WERI-Rb-1 (cell line): ENCODE measurements around the gene TLE4.
"Not testable (repeated sequence)": the region's sequence is repeated elsewhere in the genome, so short reads cannot be mapped to it uniquely, and the experiment has no call there.

Experiments used
- DNase-seq: peaks from one replicate; pipeline ENCODE4 v3.0.0-alpha.2; 2020
- H3K27ac ChIP-seq: fragments of 250-450 bp; sonication (Bioruptor Pico); 2 replicates; pipeline ENCODE4 v1.5.1; 2020; ENCODE audit warnings: mild to moderate bottlenecking, moderate library complexity
- H3K27me3 ChIP-seq: fragments of 250-450 bp; sonication (Bioruptor Pico); 2 replicates; pipeline ENCODE4 v1.5.1; 2021; ENCODE audit warnings: mild to moderate bottlenecking, low read depth, moderate library complexity; ENCODE audit not compliant: insufficient read depth, severe bottlenecking
- H3K36me3 ChIP-seq: fragments of 250-450 bp; sonication (Bioruptor Pico); 2 replicates; pipeline ENCODE4 v1.5.1; 2020; ENCODE audit warnings: mild to moderate bottlenecking, moderate library complexity
- H3K4me3 ChIP-seq: 2 replicates; pipeline ENCODE4 v1.5.1; 2011; ENCODE audit warnings: low read depth, mild to moderate bottlenecking, control low read depth, low read length
- H3K9me3 ChIP-seq: fragments of 250-450 bp; sonication (Bioruptor Pico); 2 replicates; pipeline ENCODE4 v1.5.1; 2021; ENCODE audit warnings: mild to moderate bottlenecking, moderate library complexity; ENCODE audit not compliant: severe bottlenecking
- TF ChIP-seq, protein P1 (sequence below): IDR thresholded peaks from 2 replicates; pipeline ENCODE4 v1.5.1; 2011; ENCODE audit warnings: low read depth, mild to moderate bottlenecking, control low read depth, inconsistent platforms, low read length

Gene TLE4

DNA sequence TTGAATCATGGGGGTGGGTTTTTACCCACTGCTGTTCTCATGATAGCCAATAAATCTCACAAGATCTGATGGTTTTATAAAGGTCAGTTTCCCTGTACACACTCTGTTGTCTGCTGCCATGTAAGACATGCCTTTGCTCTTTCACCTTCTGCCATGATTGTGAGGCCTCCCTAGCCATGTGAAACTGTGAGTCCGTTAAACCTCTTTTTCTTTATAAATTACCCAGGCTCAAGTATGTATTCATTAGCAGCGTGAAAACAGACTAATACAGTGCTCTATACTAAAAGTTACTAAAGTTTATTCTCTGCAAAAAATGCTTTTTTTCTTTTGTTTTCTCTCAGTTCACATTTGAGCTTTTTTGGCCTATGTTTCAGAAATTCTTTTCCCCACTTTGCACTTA is 33.9 kb upstream of the TLE4 start:
- H3K27ac ChIP-seq, result no peak overlapping the region
- no peaks in the 10 kb centered on the region for H3K27me3 ChIP-seq
- no peak overlapping the region for H3K4me3 ChIP-seq
- DNase-seq, result no peak
- H3K36me3 ChIP-seq, result no peaks in the 10 kb centered on the region
- TF ChIP-seq, protein P1, sequence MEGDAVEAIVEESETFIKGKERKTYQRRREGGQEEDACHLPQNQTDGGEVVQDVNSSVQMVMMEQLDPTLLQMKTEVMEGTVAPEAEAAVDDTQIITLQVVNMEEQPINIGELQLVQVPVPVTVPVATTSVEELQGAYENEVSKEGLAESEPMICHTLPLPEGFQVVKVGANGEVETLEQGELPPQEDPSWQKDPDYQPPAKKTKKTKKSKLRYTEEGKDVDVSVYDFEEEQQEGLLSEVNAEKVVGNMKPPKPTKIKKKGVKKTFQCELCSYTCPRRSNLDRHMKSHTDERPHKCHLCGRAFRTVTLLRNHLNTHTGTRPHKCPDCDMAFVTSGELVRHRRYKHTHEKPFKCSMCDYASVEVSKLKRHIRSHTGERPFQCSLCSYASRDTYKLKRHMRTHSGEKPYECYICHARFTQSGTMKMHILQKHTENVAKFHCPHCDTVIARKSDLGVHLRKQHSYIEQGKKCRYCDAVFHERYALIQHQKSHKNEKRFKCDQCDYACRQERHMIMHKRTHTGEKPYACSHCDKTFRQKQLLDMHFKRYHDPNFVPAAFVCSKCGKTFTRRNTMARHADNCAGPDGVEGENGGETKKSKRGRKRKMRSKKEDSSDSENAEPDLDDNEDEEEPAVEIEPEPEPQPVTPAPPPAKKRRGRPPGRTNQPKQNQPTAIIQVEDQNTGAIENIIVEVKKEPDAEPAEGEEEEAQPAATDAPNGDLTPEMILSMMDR, result no peak
- peaks cover 13% of the 10 kb centered on the region for H3K9me3 ChIP-seq

DNA sequence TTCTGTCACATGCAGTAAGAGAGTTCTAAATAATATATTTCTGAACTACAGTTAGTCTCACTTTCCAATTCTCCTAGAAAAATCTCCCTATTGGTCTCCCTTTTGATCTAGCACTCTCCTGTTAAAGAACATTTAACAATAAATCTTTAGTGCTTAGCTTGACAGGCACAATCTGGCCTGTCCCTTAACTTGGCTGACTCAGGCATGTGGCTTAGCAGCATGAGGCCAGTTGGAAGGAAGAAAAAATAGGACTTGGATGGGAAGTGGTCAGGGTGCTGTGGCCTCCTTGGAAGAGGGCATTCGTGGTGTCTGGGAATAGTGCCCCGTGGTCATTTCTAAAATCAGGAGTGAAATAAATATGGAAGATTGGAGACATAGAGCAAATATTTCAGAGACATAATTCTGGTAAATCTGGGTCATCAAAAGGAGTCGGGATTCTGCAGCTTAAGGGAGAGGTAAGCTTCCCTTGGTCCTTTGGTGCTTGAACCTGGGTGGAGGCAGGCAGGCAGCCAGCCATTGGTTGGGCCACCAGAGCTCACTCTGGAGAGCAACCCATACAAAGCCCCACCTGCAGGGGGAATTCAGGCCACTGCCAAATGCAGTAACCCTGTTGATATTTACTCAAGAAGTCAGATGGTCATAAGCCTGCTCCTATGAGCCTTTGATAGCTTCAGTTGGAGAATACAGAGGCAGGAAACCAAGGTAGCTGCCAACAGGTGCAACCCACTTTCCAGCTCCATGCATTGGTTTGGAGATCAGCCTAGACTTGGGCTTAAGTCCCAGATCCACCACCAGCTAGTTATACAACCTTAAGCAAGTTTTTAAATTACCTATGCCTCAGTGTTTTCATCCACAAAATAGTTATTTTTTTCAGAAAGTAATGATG is 28.8 kb upstream of the TLE4 start:
- H3K9me3 ChIP-seq, result no peaks in the 10 kb centered on the region
- TF ChIP-seq, protein P1, result no peak
- no peak overlapping the region for H3K4me3 ChIP-seq
- peak; percentile 34 for DNase-seq
- H3K36me3 ChIP-seq, result no peaks in the 10 kb centered on the region
- no peak overlapping the region; the same call in 1 of the 2 replicates for H3K27ac ChIP-seq
- H3K27me3 ChIP-seq, result no peaks in the 10 kb centered on the region

DNA sequence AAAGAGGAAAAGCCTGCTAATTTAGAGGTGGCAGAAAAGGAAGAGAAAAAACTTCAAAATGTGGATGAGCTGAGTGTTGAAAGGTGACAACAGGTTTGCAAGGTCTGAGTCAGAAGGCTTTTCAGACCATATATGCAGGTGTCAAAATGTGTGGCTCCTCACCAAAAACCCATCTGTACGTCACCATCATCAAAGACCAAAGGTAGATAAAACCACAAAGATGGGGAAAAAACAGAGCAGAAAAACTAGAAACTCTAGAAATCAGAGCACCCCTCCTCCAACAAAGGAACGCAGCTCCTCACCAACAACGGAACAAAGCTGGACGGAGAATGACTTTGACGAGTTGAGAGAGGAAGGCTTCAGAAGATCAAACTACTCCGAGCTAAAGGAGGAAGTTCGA is 27.4 kb upstream of the TLE4 start:
- H3K4me3 ChIP-seq, H3K27me3 ChIP-seq, H3K36me3 ChIP-seq, H3K27ac ChIP-seq, H3K9me3 ChIP-seq, DNase-seq: not testable (repeated sequence)

DNA sequence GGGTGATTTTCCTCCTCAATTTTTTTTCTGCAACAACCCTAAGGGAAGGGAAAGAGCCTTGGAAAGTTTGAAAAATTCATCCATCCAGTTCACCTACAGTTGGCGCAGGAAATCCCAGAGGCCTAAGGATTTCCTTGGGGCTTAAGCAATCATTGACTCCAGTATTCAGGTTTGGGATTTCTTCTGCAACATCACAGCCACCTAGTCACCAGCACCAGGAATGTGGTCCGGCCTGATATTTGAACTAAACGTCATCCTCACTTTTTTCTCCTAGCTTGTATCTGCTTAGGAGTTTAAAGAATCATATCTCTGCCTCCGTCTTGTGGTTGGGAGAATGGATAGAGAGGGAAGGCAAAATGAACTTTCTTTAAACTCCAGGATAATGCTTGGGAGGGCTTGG is 20.2 kb upstream of the TLE4 start:
- Histone ChIP-seq H3K9me3 (no peaks in the 10 kb centered on the region), H3K27me3 (no peaks in the 10 kb centered on the region), H3K4me3 (no peak overlapping the region), H3K27ac (no peak overlapping the region), H3K36me3 (no peaks in the 10 kb centered on the region)
- TF ChIP-seq, protein P1, result no peak
- no peak for DNase-seq

DNA sequence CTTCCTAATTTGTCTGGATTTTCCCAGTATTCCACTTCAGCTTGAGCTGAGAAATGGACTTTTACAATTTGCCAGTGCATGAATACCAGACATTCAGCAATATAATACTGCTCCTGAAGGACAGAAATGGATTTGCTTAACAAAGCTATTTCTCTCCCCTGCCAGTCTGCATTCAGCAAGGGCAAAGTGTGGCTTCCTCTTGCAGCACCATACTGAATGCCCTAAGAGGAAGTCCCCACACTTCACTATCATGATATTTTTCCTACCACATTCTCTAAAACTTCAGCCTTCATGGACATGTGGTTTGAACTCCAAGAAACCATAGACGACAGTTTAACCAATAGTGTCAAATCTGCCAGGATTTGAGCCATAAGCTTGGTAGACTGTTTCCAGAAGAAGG is 19.8 kb upstream of the TLE4 start:
- Histone ChIP-seq H3K27ac (no peak overlapping the region), H3K36me3 (no peaks in the 10 kb centered on the region), H3K4me3 (no peak overlapping the region), H3K27me3 (no peaks in the 10 kb centered on the region), H3K9me3 (no peaks in the 10 kb centered on the region)
- TF ChIP-seq, protein P1, result no peak
- no peak for DNase-seq

DNA sequence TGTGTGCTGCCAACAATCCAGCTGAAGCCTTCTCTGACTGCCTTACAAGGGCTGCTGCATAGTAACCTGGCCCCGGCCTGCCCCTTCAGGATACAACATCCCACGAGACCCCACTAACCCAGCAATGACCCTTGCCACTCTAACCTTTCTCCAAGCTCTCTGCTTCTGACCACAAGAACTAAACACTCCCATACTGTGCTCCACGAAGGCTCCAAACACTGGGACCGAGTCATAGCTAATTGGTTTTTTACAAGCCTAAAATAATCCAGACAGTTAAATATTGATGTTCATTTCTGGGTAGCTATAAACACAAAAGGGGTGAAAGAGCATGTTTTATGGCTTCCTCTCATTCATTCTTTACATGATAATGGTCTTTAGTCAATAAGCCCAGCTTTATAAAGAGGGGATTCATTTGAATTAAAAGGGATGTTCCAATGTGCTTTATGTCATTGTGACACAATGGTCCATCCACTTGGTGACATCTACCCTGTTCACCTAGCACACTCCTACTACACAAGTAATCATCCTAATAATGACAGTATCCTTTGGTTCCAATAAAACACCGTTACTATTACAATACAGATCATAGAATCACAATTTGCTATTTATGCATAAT is 16.2 kb upstream of the TLE4 start:
- TF ChIP-seq, protein P1, result no peak
- Histone ChIP-seq H3K36me3 (no peaks in the 10 kb centered on the region), H3K4me3 (no peak overlapping the region), H3K9me3 (no peaks in the 10 kb centered on the region), H3K27me3 (no peaks in the 10 kb centered on the region), H3K27ac (no peak overlapping the region)
- no peak for DNase-seq
